SK-N-SH (cell line): ENCODE data around the gene KLHL33.
A peak's percentile ranks its signal among the peaks of the same experiment; 100 is the strongest.

ENCODE experiments used
- CTCF ChIP-seq: fragments of 200-600 bp; sonication (generic); IDR thresholded peaks from 2 replicates; pipeline ENCODE4 v1.6.1; 2017; ENCODE audit warnings: antibody characterized with exemption, mild to moderate bottlenecking, moderate library complexity
- EP300 ChIP-seq, 2 experiments: IDR thresholded peaks; 2 replicates each; pipeline versions ENCODE4 v1.4.0 to v1.6.1; 2012; ENCODE audit warnings: borderline replicate concordance in 1 of 2, low read depth in 1 of 2, low read length in 1 of 2
- FOXM1 ChIP-seq: IDR thresholded peaks from 2 replicates; pipeline ENCODE4 v1.4.0; 2012; ENCODE audit warnings: low read depth, mild to moderate bottlenecking
- GATA2 ChIP-seq: sonication (generic); formaldehyde crosslinking; IDR thresholded peaks from 2 replicates; pipeline ENCODE4 v1.5.0; 2020; ENCODE audit warnings: mild to moderate bottlenecking, missing genetic modification reagents
- JUND ChIP-seq: IDR thresholded peaks from 2 replicates; pipeline ENCODE4 v1.4.0; 2012
- MXI1 ChIP-seq: IDR thresholded peaks from 2 replicates; pipeline ENCODE4 v1.6.1; 2012; ENCODE audit warnings: mild to moderate bottlenecking, low read depth, low read length, improper control_type of control experiment
- NFIC ChIP-seq: IDR thresholded peaks from 2 replicates; pipeline ENCODE4 v1.4.0; 2012; ENCODE audit warnings: borderline replicate concordance
- POLR2AphosphoS5 ChIP-seq: IDR thresholded peaks from 2 replicates; pipeline ENCODE4 v1.6.1; 2012; ENCODE audit warnings: low read depth, low read length
- TAF1 ChIP-seq: IDR thresholded peaks from 2 replicates; pipeline ENCODE4 v1.6.1; 2012; ENCODE audit warnings: low read depth, mild to moderate bottlenecking, low read length, moderate library complexity, borderline replicate concordance
- TEAD4 ChIP-seq: IDR thresholded peaks from 2 replicates; pipeline ENCODE4 v1.4.0; 2012; ENCODE audit warnings: mild to moderate bottlenecking, borderline replicate concordance; ENCODE audit not compliant: insufficient read depth
- YY1 ChIP-seq: IDR thresholded peaks from 2 replicates; pipeline ENCODE4 v1.4.0; 2012; ENCODE audit warnings: low read depth, mild to moderate bottlenecking
- TF ChIP-seq, protein P1 (sequence below): IDR thresholded peaks from 2 replicates; pipeline ENCODE4 v1.6.1; 2012; ENCODE audit warnings: mild to moderate bottlenecking, low read depth, low read length, moderate library complexity
- TF ChIP-seq, protein P2 (sequence below): IDR thresholded peaks from 2 replicates; pipeline ENCODE4 v1.4.0; 2012; ENCODE audit warnings: low read depth, borderline replicate concordance
- TF ChIP-seq, protein P3 (sequence below): IDR thresholded peaks from 2 replicates; pipeline ENCODE4 v1.4.0; 2012; ENCODE audit warnings: low read depth

DNA sequence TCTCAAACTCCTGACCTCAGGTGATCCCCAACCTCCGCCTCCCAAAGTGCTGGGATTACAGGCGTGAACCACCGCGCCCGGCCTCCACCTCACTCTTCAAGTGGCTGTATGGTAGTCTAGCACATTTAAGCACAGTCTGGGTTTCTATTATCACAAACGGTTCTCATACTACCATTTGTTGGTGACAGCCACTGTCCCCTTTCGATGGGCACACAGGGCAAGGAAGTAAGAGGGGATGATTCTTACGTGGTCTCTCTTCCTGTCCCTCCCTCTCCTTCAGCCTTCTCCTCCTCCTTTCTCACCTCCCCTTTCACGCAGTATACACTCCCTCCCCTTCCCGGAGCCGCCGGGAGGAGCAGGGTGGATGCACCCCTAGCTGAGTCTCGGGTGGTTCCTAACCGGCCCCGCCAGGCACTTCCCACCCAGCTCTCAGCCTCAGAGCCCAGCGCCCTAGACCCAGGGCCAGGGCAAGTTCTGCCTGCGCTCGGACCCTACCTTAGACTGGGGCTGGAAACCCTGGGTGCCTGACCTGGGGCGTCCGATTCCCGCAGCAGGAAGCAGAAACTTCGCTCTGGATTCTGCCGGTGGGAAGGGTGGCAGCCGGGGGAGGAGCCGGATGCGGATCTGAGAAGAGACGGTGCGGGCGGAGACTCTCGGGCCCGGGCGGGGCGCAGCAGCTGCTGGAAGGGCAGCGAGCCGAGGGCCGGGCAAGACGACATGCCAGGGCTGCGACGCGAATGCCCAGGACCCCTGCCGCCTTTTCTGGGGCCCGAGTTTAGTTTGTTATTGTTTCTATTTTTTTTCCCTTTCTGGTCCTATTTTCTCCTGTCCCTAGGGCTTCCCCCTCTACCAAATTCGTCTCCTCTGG is 22.9 kb downstream of the KLHL33 start, which contains the start of gene TEP1:
- TF ChIP-seq TAF1: peak; percentile 68
- TF ChIP-seq GATA2 (CRISPR knock-in tag): 0 out of 2 replicates have a peak, but pooled peaks have one; percentile 7
- no peak for TF ChIP-seq JUND
- peak; percentile 18; the same call in 1 of the 2 replicates for TF ChIP-seq NFIC
- no peak; a peak in 1 of 4 replicates for TF ChIP-seq EP300 (IDR thresholded peaks at IDR 0.05; ENCODE audit: borderline replicate concordance in 1 of 2, low read depth in 1 of 2, low read length in 1 of 2)
- TF ChIP-seq, protein P1, sequence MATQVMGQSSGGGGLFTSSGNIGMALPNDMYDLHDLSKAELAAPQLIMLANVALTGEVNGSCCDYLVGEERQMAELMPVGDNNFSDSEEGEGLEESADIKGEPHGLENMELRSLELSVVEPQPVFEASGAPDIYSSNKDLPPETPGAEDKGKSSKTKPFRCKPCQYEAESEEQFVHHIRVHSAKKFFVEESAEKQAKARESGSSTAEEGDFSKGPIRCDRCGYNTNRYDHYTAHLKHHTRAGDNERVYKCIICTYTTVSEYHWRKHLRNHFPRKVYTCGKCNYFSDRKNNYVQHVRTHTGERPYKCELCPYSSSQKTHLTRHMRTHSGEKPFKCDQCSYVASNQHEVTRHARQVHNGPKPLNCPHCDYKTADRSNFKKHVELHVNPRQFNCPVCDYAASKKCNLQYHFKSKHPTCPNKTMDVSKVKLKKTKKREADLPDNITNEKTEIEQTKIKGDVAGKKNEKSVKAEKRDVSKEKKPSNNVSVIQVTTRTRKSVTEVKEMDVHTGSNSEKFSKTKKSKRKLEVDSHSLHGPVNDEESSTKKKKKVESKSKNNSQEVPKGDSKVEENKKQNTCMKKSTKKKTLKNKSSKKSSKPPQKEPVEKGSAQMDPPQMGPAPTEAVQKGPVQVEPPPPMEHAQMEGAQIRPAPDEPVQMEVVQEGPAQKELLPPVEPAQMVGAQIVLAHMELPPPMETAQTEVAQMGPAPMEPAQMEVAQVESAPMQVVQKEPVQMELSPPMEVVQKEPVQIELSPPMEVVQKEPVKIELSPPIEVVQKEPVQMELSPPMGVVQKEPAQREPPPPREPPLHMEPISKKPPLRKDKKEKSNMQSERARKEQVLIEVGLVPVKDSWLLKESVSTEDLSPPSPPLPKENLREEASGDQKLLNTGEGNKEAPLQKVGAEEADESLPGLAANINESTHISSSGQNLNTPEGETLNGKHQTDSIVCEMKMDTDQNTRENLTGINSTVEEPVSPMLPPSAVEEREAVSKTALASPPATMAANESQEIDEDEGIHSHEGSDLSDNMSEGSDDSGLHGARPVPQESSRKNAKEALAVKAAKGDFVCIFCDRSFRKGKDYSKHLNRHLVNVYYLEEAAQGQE: no peak
- TF ChIP-seq FOXM1: no peak
- TF ChIP-seq, protein P2, sequence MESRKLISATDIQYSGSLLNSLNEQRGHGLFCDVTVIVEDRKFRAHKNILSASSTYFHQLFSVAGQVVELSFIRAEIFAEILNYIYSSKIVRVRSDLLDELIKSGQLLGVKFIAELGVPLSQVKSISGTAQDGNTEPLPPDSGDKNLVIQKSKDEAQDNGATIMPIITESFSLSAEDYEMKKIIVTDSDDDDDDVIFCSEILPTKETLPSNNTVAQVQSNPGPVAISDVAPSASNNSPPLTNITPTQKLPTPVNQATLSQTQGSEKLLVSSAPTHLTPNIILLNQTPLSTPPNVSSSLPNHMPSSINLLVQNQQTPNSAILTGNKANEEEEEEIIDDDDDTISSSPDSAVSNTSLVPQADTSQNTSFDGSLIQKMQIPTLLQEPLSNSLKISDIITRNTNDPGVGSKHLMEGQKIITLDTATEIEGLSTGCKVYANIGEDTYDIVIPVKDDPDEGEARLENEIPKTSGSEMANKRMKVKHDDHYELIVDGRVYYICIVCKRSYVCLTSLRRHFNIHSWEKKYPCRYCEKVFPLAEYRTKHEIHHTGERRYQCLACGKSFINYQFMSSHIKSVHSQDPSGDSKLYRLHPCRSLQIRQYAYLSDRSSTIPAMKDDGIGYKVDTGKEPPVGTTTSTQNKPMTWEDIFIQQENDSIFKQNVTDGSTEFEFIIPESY: no peak; the same call in 1 of the 2 replicates
- peak; percentile 97 for TF ChIP-seq POLR2AphosphoS5
- peak; percentile 68 for TF ChIP-seq MXI1
- TF ChIP-seq CTCF: no peak
- no peak for TF ChIP-seq YY1
- TF ChIP-seq TEAD4: 0 out of 2 replicates have a peak, but pooled peaks have one; percentile 13
- TF ChIP-seq, protein P3, sequence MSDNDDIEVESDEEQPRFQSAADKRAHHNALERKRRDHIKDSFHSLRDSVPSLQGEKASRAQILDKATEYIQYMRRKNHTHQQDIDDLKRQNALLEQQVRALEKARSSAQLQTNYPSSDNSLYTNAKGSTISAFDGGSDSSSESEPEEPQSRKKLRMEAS: peak; percentile 58
